WTC11 (cell line): ENCODE data around the gene CTNND2. TPM values are rescaled to one million over a fixed set of nuclear protein-coding genes. Genes with fewer than 3 reads are reported as not detected.

Experiments
- ATAC-seq: fragments of 200-7000 bp; cut with Tn5 transposase; 2 replicates; pipeline ENCODE4 v1.10.0; 2021; ENCODE audit warnings: mild to moderate bottlenecking, moderate library complexity
- CTCF ChIA-PET: fragments of 300-600 bp; sonication (Branson Sonifier 250); formaldehyde crosslinking; loops from one replicate; lab custom pipeline; 2021; ENCODE audit warnings: antibody characterized with exemption; lab: Charles Lee
- POLR2A ChIA-PET: fragments of 350-600 bp; sonication (Branson Sonifier 250); formaldehyde crosslinking; loops from one replicate; lab custom pipeline; 2021; ENCODE audit warnings: antibody characterized with exemption; lab: Charles Lee
- DNase-seq: peaks from one replicate; pipeline ENCODE4 v3.0.0; 2021; ENCODE audit warnings: low spot score
- H3K27ac Mint-ChIP-seq: 2 replicates; pipeline ENCODE4 v1.8.0; 2021; ENCODE audit warnings: mixed read lengths
- H3K27me3 Mint-ChIP-seq: 2 replicates; pipeline ENCODE4 v1.8.0; 2021; ENCODE audit warnings: low read depth, mild to moderate bottlenecking, moderate library complexity, mixed read lengths
- H3K36me3 Mint-ChIP-seq: 2 replicates; pipeline ENCODE4 v1.8.0; 2021; ENCODE audit warnings: mixed read lengths
- H3K4me1 Mint-ChIP-seq: 2 replicates; pipeline ENCODE4 v1.8.0; 2022; ENCODE audit warnings: mixed read lengths
- H3K4me3 Mint-ChIP-seq: 2 replicates; pipeline ENCODE4 v1.8.0; 2021; ENCODE audit warnings: mild to moderate bottlenecking, moderate library complexity, mixed read lengths
- H3K9me3 Mint-ChIP-seq: 2 replicates; pipeline ENCODE4 v1.8.0; 2021; ENCODE audit warnings: mixed read lengths
- AFF4 ChIP-seq: sonication (generic); formaldehyde crosslinking; IDR thresholded peaks from 2 replicates; pipeline ENCODE4 v1.8.1; 2023; ENCODE audit warnings: mild to moderate bottlenecking, missing genetic modification reagents, borderline replicate concordance
- ATF1 ChIP-seq: sonication (generic); formaldehyde crosslinking; IDR thresholded peaks from 2 replicates; pipeline ENCODE4 v1.8.1; 2023; ENCODE audit warnings: mild to moderate bottlenecking, moderate library complexity, missing genetic modification reagents
- CBFB ChIP-seq: sonication (generic); formaldehyde crosslinking; IDR thresholded peaks from 2 replicates; pipeline ENCODE4 v1.8.1; 2022; ENCODE audit warnings: mild to moderate bottlenecking, low read depth, missing genetic modification reagents
- E2F4 ChIP-seq: sonication (generic); formaldehyde crosslinking; IDR thresholded peaks from 2 replicates; pipeline ENCODE4 v1.8.1; 2022; ENCODE audit warnings: low read depth, mild to moderate bottlenecking, moderate library complexity, missing genetic modification reagents, borderline replicate concordance
- ELF4 ChIP-seq: sonication (generic); formaldehyde crosslinking; IDR thresholded peaks from 2 replicates; pipeline ENCODE4 v1.8.1; 2022; ENCODE audit warnings: low read depth, mild to moderate bottlenecking, moderate library complexity, missing genetic modification reagents
- EMX1 ChIP-seq: fragments of 250-450 bp; sonication (Bioruptor Pico); IDR thresholded peaks from 2 replicates; pipeline ENCODE4 v1.8.0; 2021; ENCODE audit warnings: mild to moderate bottlenecking
- FOXP4 ChIP-seq: sonication (generic); formaldehyde crosslinking; IDR thresholded peaks from 2 replicates; pipeline ENCODE4 v1.8.0; 2022; ENCODE audit warnings: mild to moderate bottlenecking, missing genetic modification reagents
- HMGA2 ChIP-seq: fragments of 250-450 bp; sonication (Bioruptor Pico); IDR thresholded peaks from 2 replicates; pipeline ENCODE4 v1.4.0; 2021; ENCODE audit warnings: mild to moderate bottlenecking, moderate library complexity
- HMGXB4 ChIP-seq: sonication (generic); formaldehyde crosslinking; IDR thresholded peaks from 2 replicates; pipeline ENCODE4 v1.8.1; 2023; ENCODE audit warnings: mild to moderate bottlenecking, moderate library complexity, missing genetic modification reagents
- KAT7 ChIP-seq: sonication (generic); formaldehyde crosslinking; IDR thresholded peaks from 2 replicates; pipeline ENCODE4 v1.8.1; 2023; ENCODE audit warnings: missing genetic modification reagents, mild to moderate bottlenecking, borderline replicate concordance
- NFATC4 ChIP-seq: fragments of 250-450 bp; sonication (Bioruptor Pico); IDR thresholded peaks from 2 replicates; pipeline ENCODE4 v1.9.0; 2021; ENCODE audit warnings: mild to moderate bottlenecking
- NR2C2 ChIP-seq: sonication (generic); formaldehyde crosslinking; IDR thresholded peaks from 2 replicates; pipeline ENCODE4 v1.8.0; 2022; ENCODE audit warnings: mild to moderate bottlenecking, missing genetic modification reagents
- OVOL2 ChIP-seq: fragments of 250-450 bp; sonication (Bioruptor Pico); IDR thresholded peaks from 2 replicates; pipeline ENCODE4 v1.9.0; 2021; ENCODE audit warnings: mild to moderate bottlenecking, borderline replicate concordance
- PREB ChIP-seq: sonication (generic); formaldehyde crosslinking; IDR thresholded peaks from 2 replicates; pipeline ENCODE4 v1.8.1; 2022; ENCODE audit warnings: mild to moderate bottlenecking, missing genetic modification reagents, moderate library complexity, borderline replicate concordance
- SOX15 ChIP-seq: fragments of 250-450 bp; sonication (Bioruptor Pico); IDR thresholded peaks from 2 replicates; pipeline ENCODE4 v1.9.0; 2021; ENCODE audit warnings: mild to moderate bottlenecking
- TP53 ChIP-seq: sonication (generic); formaldehyde crosslinking; IDR thresholded peaks from 2 replicates; pipeline ENCODE4 v1.8.1; 2023; ENCODE audit warnings: mild to moderate bottlenecking, missing genetic modification reagents
- ZNF138 ChIP-seq: sonication (generic); formaldehyde crosslinking; conservative IDR thresholded peaks from 2 replicates; pipeline ENCODE4 v1.8.1; 2022; ENCODE audit warnings: mild to moderate bottlenecking, moderate library complexity, missing genetic modification reagents
- ZNF396 ChIP-seq: fragments of 250-450 bp; sonication (Bioruptor Pico); IDR thresholded peaks from 2 replicates; pipeline ENCODE4 v1.8.0; 2021; ENCODE audit warnings: mild to moderate bottlenecking, moderate library complexity, borderline replicate concordance
- ZNF532 ChIP-seq: fragments of 250-450 bp; sonication (Bioruptor Pico); IDR thresholded peaks from 2 replicates; pipeline ENCODE4 v1.9.0; 2021; ENCODE audit warnings: mild to moderate bottlenecking, borderline replicate concordance
- total RNA-seq: library from RNA; stranded (reverse); gene quantifications from 3 replicates; pipeline ENCODE4 v1.2.3, GENCODE V29; 2021

The CTNND2 gene
- total RNA-seq, 1 experiment from 2014 or later, result 11.9 TPM

- H3K4me3 Mint-ChIP-seq, result no peak overlapping the region
- peaks cover 28% of the 10 kb centered on the region for H3K9me3 Mint-ChIP-seq
- DNase-seq (no peak), ATAC-seq (no peak)
- ChIA-PET POLR2A (no interaction called here), CTCF (no interaction called here)
- peaks cover 14% of the 10 kb centered on the region for H3K36me3 Mint-ChIP-seq
- peaks cover 3% of the 10 kb centered on the region for H3K27me3 Mint-ChIP-seq
- H3K4me1 Mint-ChIP-seq, result no peaks in the 10 kb centered on the region
- TF ChIP-seq HMGXB4 (CRISPR knock-in tag), result no peak
- TF ChIP-seq OVOL2 (CRISPR knock-in tag), result no peak
- TF ChIP-seq NFATC4, result no peak
- no peak for TF ChIP-seq KAT7
- TF ChIP-seq AFF4 (CRISPR knock-in tag), result no peak
- no peak for TF ChIP-seq TP53
- TF ChIP-seq FOXP4 (CRISPR knock-in tag), result no peak
- TF ChIP-seq CBFB (CRISPR knock-in tag), result no peak
- TF ChIP-seq NR2C2 (CRISPR knock-in tag), result no peak
- TF ChIP-seq ZNF138 (CRISPR knock-in tag), result no peak
- no peak for TF ChIP-seq E2F4 (CRISPR knock-in tag)
- TF ChIP-seq SOX15 (CRISPR knock-in tag), result no peak
- TF ChIP-seq ELF4 (CRISPR knock-in tag), result no peak
- TF ChIP-seq PREB, result no peak
- TF ChIP-seq ATF1, result no peak
- no peak for TF ChIP-seq ZNF396
- no peak for TF ChIP-seq ZNF532 (CRISPR knock-in tag)
- TF ChIP-seq HMGA2, result no peak
- no peak for TF ChIP-seq EMX1 (CRISPR knock-in tag)
- H3K27ac Mint-ChIP-seq, result no peak overlapping the region
These were observed 876.6 kb downstream of the CTNND2 start for GRCh38 chr5:11027660-11028059.
